D341Med (cell line): ENCODE data around the gene AKAP3.
A peak's percentile ranks its signal among the peaks of the same experiment; 100 is the strongest.

Source experiments
- DNase-seq: peaks from one replicate; pipeline ENCODE4 v3.0.0; 2012; ENCODE audit warnings: low spot score

Gene AKAP3

GRCh38 chr12:4595881-4596280, 53.0 kb downstream of the AKAP3 start:
- no peak for DNase-seq

GRCh38 chr12:4591180-4591687, 57.6 kb downstream of the AKAP3 start:
- DNase-seq: no peak

GRCh38 chr12:4589941-4590340, 58.9 kb downstream of the AKAP3 start:
- no peak for DNase-seq

DNA sequence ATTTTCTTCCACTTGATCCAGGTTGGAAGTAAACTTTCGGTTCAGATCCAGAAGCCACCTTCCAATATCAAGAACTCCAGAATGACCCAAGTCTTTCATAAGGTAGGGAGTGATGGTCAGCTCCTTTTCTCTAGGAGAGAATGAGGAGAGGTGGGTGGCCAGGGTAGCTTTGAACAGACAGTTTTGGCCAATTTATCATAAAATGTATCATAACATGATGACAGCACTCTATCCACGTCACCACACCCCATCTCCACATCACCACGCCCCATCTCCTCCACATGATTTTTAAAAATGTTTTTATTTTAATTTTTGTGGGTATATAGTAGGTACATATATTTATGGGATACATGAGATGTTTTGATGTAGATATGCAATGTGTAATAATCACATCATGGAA, 59.9 kb downstream of the AKAP3 start:
- no peak for DNase-seq

DNA sequence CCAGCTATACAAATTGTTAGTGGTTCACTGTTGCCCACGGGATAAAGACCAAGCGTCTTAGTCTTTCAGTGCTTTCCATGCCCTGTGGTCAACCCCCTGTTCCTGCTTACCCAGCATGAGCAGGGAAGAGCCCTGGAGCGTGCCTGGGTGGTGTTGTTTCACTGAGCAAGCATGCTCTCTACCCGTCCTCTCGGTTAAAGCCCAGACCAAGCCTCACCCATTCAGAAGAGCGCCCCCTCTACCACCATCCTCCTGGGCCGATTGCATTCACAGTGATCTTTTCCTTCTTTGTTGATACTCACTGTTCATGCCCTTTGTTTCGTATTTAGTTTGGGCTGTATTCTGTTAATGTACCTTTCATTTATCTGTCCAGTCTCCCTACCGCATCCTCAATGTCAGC, 61.7 kb downstream of the AKAP3 start:
- DNase-seq: no peak

GRCh38 chr12:4586500-4586899, 62.4 kb downstream of the AKAP3 start:
- DNase-seq: no peak

- no peak for DNase-seq
These were observed 64.0 kb downstream of the AKAP3 start for GRCh38 chr12:4584896-4585295.

DNA sequence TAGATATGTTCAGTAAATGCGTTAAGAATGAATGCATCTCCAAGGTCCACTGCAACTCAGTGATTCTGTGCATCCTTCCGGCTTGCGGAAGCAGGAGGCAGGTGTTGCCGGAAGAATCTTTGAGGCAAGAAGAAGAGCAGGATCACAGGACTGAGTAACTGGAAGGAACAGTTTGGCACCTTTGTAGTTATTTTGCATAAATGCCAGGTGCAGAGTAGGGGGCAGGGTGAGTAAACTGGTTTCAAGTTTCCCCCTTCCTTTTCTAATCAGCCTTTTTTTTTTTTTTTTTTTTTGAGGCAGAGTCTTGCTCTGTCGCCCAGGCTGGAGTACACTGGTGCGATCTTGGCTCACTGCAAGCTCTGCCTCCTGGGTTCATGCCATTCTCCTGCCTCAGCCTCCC, 64.6 kb downstream of the AKAP3 start:
- DNase-seq: no peak

- DNase-seq: no peak
These were observed 68.6 kb downstream of the AKAP3 start for GRCh38 chr12:4580281-4580688.

DNA sequence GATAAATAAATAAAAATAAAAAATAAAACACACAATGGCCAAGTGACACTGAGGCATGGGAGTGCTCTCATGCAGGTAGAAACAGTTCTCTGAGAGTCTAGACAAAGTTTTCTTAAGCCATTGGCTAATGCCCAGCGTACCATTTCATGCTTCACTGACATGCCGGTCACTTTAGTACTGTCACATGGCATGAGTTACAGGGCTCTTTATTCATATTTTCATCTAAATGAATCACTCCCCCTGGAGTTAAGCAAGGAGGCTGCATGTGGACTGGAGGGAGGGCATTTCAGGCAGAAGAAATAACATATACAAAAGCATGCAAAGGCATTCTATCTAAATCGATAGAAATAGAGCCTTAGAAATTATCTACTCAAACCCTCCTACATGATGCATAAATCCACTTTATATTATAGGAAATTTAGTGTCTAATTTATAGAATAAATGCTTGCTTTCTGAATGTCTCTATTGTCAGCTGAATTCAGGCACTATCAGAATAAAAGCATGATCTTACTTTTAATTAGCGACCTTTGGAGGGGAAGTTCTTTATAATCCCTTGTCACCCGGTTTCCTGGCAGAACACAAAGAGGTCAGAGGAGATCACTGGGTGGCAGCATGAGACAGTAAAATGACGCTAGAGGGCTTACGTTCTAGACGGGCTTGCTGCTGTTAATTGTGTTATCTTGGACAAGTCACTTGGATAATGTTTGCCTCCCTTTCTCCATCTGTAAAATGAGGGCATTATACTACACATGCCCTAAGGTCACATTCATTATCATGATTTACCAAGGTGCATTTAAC, 69.3 kb downstream of the AKAP3 start:
- DNase-seq: peak; percentile 69

- no peak for DNase-seq
These were observed 76.2 kb downstream of the AKAP3 start for GRCh38 chr12:4572680-4573079.

- no peak for DNase-seq
These were observed 79.6 kb downstream of the AKAP3 start for GRCh38 chr12:4569261-4569660.

- DNase-seq: no peak
These were observed 81.6 kb downstream of the AKAP3 start for GRCh38 chr12:4567073-4567881.

DNA sequence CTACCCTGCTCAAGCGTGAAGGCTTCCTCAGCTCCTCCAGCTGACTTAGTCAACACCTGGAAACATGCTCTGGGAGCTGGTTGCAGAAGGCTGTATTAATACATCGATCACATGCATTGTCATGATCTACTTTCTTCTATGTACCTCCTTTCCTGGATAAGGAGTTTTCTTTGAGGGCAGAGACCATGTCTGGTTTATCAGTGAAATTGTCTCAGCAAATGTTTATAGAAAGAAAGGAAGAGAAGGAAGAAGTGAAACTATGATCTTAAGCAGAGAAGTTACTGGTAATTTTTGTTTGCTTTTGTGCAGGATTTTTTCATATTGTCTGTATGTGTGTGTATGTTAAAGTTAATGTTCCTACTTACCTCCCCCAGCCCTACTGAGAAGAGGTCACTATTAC, 82.4 kb downstream of the AKAP3 start:
- no peak for DNase-seq
